HepG2 (cell line): ENCODE measurements around the gene ITGB8. TPM values are rescaled to one million over a fixed set of nuclear protein-coding genes. Genes with fewer than 3 reads are reported as not detected.

Experiments used
- ATAC-seq: fragments of 200-7000 bp; cut with Tn5 transposase; 3 replicates; pipeline ENCODE4 v1.9.1; 2020; ENCODE audit warnings: mild to moderate bottlenecking, moderate library complexity
- BruUV-seq: library from RNA; stranded (reverse); fragments of 400-500 nt; replicated peaks from 2 replicates; lab custom pipeline; 2021; lab: Mats Ljungman, UMichigan
- CTCF ChIA-PET: fragments of 300-600 bp; formaldehyde crosslinking; extraction: SDS; loops from one replicate; lab custom pipeline; 2021; ENCODE audit warnings: low total read pairs, inconsistent platforms, low intra/inter-chr PET ratio; lab: Yijun Ruan, JAX
- POLR2A ChIA-PET: fragments of 350-600 bp; sonication (Branson Sonifier 250); formaldehyde crosslinking; loops from one replicate; lab custom pipeline; 2020; ENCODE audit warnings: antibody characterized with exemption, inconsistent platforms; lab: Yijun Ruan, JAX
- DNase-seq: peaks from one replicate; pipeline ENCODE4 v3.0.0-alpha.2; 2015; ENCODE audit warnings: low spot score
- FAIRE-seq: peaks from 3 replicates; lab custom pipeline; 2011; peaks lifted over from hg19 to GRCh38; lab: Jason Lieb, UNC
- H2AFZ ChIP-seq: one replicate; pipeline ENCODE4 v1.6.1; 2011; ENCODE audit warnings: low read length, inconsistent platforms
- H3K27ac ChIP-seq: fragments of 300-600 bp; 3 replicates; pipeline ENCODE4 v1.8.0; 2011; ENCODE audit warnings: mixed run types, mild to moderate bottlenecking, mixed read lengths, low read length, inconsistent platforms; ENCODE audit not compliant: insufficient read depth; ENCODE audit errors: extremely low read length
- H3K27me3 ChIP-seq, 2 experiments: fragments of 200-600 bp in 1 of 2; 2 replicates in 1 of 2; 3 replicates in 1 of 2; pipeline versions ENCODE4 v1.6.0 to v1.8.0; 2011; ENCODE audit warnings: low read length in 2 of 2, mild to moderate bottlenecking in 2 of 2, moderate library complexity in 2 of 2, inconsistent platforms in 1 of 2; ENCODE audit not compliant: insufficient read depth in 2 of 2, control insufficient read depth in 1 of 2
- H3K36me3 ChIP-seq, 2 experiments: fragments of 200-600 bp in 1 of 2; replicated peaks in 1 of 2; 2 replicates in 1 of 2; 3 replicates in 1 of 2; pipeline versions ENCODE4 v1.5.1 to v1.8.0; 2011; ENCODE audit warnings: low read length in 2 of 2, inconsistent platforms in 1 of 2; ENCODE audit not compliant: insufficient read depth in 2 of 2, control insufficient read depth in 1 of 2
- H3K4me1 ChIP-seq: 2 replicates; pipeline ENCODE4 v1.5.1; 2012; ENCODE audit warnings: low read length, inconsistent platforms; ENCODE audit not compliant: insufficient read depth
- H3K4me2 ChIP-seq: 2 replicates; pipeline ENCODE4 v1.6.0; 2011; ENCODE audit warnings: low read depth, low read length, inconsistent platforms
- H3K4me3 ChIP-seq, 3 experiments: fragments of 200-600 bp in 1 of 3; sonication (generic), shearing (Covaris generic) in 1 of 3; replicated peaks in 1 of 3; 2 replicates each; pipeline ENCODE4 v1.5.1; 2011 to 2016; ENCODE audit warnings: low read length in 3 of 3, inconsistent platforms in 2 of 3, low read depth in 2 of 3, mild to moderate bottlenecking in 2 of 3, control low read depth in 1 of 3, mixed read lengths in 1 of 3; ENCODE audit not compliant: insufficient read depth in 1 of 3
- H3K79me2 ChIP-seq: one replicate; pipeline ENCODE4 v1.6.1; 2011; ENCODE audit warnings: low read length, inconsistent platforms; ENCODE audit not compliant: insufficient read depth
- H3K9ac ChIP-seq: 2 replicates; pipeline ENCODE4 v1.6.0; 2011; ENCODE audit warnings: mild to moderate bottlenecking, low read depth, low read length, inconsistent platforms; ENCODE audit not compliant: insufficient read depth
- H3K9me3 ChIP-seq: 2 replicates; pipeline ENCODE4 v1.5.1; 2012; ENCODE audit warnings: mild to moderate bottlenecking, low read length
- H4K20me1 ChIP-seq: 2 replicates; pipeline ENCODE4 v1.6.0; 2011; ENCODE audit warnings: inconsistent platforms, mild to moderate bottlenecking, low read length, moderate library complexity; ENCODE audit not compliant: insufficient read depth
- CAMTA2 ChIP-seq: sonication (generic); formaldehyde crosslinking; IDR thresholded peaks from 2 replicates; pipeline ENCODE4 v1.4.0; 2020; ENCODE audit warnings: mild to moderate bottlenecking, missing genetic modification reagents, borderline replicate concordance
- CBX5 ChIP-seq: sonication (generic); formaldehyde crosslinking; IDR thresholded peaks from 2 replicates; pipeline ENCODE4 v1.4.0; 2020; ENCODE audit warnings: missing genetic modification reagents, borderline replicate concordance
- ETV6 ChIP-seq: sonication (generic); formaldehyde crosslinking; conservative IDR thresholded peaks from 2 replicates; pipeline ENCODE4 v1.4.0; 2020; ENCODE audit warnings: missing genetic modification reagents
- HOXA5 ChIP-seq: sonication (generic); formaldehyde crosslinking; IDR thresholded peaks from 2 replicates; pipeline ENCODE4 v1.4.0; 2020; ENCODE audit warnings: missing genetic modification reagents
- MTA1 ChIP-seq: sonication (generic); formaldehyde crosslinking; IDR thresholded peaks from 2 replicates; pipeline ENCODE4 v1.4.0; 2020; ENCODE audit warnings: missing genetic modification reagents, mild to moderate bottlenecking, borderline replicate concordance
- PPARG ChIP-seq: conservative IDR thresholded peaks from 2 replicates; pipeline ENCODE4 v1.6.1; 2016; ENCODE audit warnings: missing biosample characterization, missing genetic modification reagents
- RBAK ChIP-seq: sonication (generic); formaldehyde crosslinking; IDR thresholded peaks from 2 replicates; pipeline ENCODE4 v1.5.1; 2020; ENCODE audit warnings: mild to moderate bottlenecking, missing genetic modification reagents
- YEATS4 ChIP-seq: sonication (generic); formaldehyde crosslinking; IDR thresholded peaks from 2 replicates; pipeline ENCODE4 v1.4.0; 2020; ENCODE audit warnings: missing genetic modification reagents, borderline replicate concordance
- ZNF383 ChIP-seq: sonication (generic); formaldehyde crosslinking; IDR thresholded peaks from 2 replicates; pipeline ENCODE4 v1.4.0; 2020; ENCODE audit warnings: missing genetic modification reagents, mild to moderate bottlenecking, borderline replicate concordance
- ZNF563 ChIP-seq: sonication (generic); formaldehyde crosslinking; IDR thresholded peaks from 2 replicates; pipeline ENCODE4 v1.8.0; 2022; ENCODE audit warnings: mild to moderate bottlenecking, moderate library complexity, missing genetic modification reagents
- WGBS: methylation state at CpG from one replicate; pipeline ENCODE4 v1.1.6; 2017; ENCODE audit warnings: low lambda C conversion rate; 5-methylcytosine and 5-hydroxymethylcytosine counted together
- in situ Hi-C: cut with HindIII; loops from 2 replicates; pipeline ENCODE4 v1.10.0; 2017; ENCODE audit warnings: low pct_unique_long_range_greater_than_20kb; ENCODE audit not compliant: extremely low pct_ligation_motif_present
- intact Hi-C: fragments of 100-400 bp; cut with micrococcal nuclease; formaldehyde crosslinking; loops from one replicate; pipeline ENCODE4 v1.10.0; 2022; ENCODE audit not compliant: unreplicated experiment
- polyA plus RNA-seq, 8 experiments: library from polyadenylated mRNA; depleted of rRNA in 3 of 8; stranded (reverse) in 7 of 8; unstranded in 1 of 8; fragments of >200 nt; fragmentation: Illumina TruSeq in 4 of 8; extraction: Trizol in 4 of 8; gene quantifications; 2 replicates each; pipeline versions ENCODE4 v1.2.1 to v1.2.3, GENCODE V29; 2011 to 2016; ENCODE audit warnings: low read depth in 4 of 8, missing spikeins in 1 of 8, mixed read lengths in 1 of 8; ENCODE audit not compliant: insufficient read depth in 1 of 8
- total RNA-seq, 5 experiments: library from RNA; depleted of rRNA; stranded (reverse); fragments of >200 nt; fragmentation: Illumina TruSeq; extraction: Trizol; gene quantifications; 2 replicates each; pipeline ENCODE4 v1.2.3, GENCODE V29; 2016; ENCODE audit warnings: low read depth in 1 of 5

ITGB8 gene
- total and polyA plus RNA-seq, 2 of the 13 experiments (the other 11 are each of a cell fraction or from before 2014, with no cell fraction given): 0.01 TPM; not detected in 1

GRCh38 chr7:20454202-20454601 is 123.5 kb downstream of the ITGB8 start:
- 5% methylated on average over 4 of the region's 4 CpGs for whole genome bisulfite sequencing
- CTCF ChIA-PET: no interaction called here
- no peak for TF ChIP-seq ETV6 (CRISPR knock-in tag)
- TF ChIP-seq, all 625 proteins: peak for 0

GRCh38 chr7:20456701-20457100 is 126.0 kb downstream of the ITGB8 start:
- Histone ChIP-seq H2AFZ (no peak overlapping the region), H4K20me1 (no peaks in the 10 kb centered on the region), H3K36me3 (no peaks in the 10 kb centered on the region), H3K4me2 (no peak overlapping the region), H3K27me3 (no peaks in the 10 kb centered on the region), H3K9ac (no peak overlapping the region), H3K4me3 (no peak overlapping the region), H3K27ac (no peak overlapping the region), H3K79me2 (no peaks in the 10 kb centered on the region), H3K4me1 (no peaks in the 10 kb centered on the region), H3K9me3 (no peaks in the 10 kb centered on the region)
- FAIRE-seq (no peak), DNase-seq (no peak), ATAC-seq (no peak)
- in situ Hi-C loops: no loop called here
- intact Hi-C loops: no loop called here
- BruUV-seq: no TSS peak
- ChIA-PET POLR2A (no interaction called here), CTCF (no interaction called here)
- no peak for TF ChIP-seq YEATS4 (CRISPR knock-in tag)
- TF ChIP-seq ZNF383 (CRISPR knock-in tag): no peak
- TF ChIP-seq PPARG: no peak
- TF ChIP-seq ETV6 (CRISPR knock-in tag): no peak
- TF ChIP-seq RBAK (CRISPR knock-in tag): no peak
- TF ChIP-seq CAMTA2 (CRISPR knock-in tag): no peak
- TF ChIP-seq ZNF563 (CRISPR knock-in tag): no peak
- TF ChIP-seq MTA1: no peak
- no peak for TF ChIP-seq CBX5 (CRISPR knock-in tag)
- TF ChIP-seq HOXA5 (CRISPR knock-in tag): no peak

More at GRCh38 chr7:20454202-20454601, 123.5 kb downstream of the ITGB8 start:
- POLR2A ChIA-PET: no interaction called here
- DNase-seq (no peak), FAIRE-seq (no peak), ATAC-seq (no peak)
- in situ Hi-C loops (no loop called here), intact Hi-C loops (no loop called here)
- H3K27me3 ChIP-seq: no peaks in the 10 kb centered on the region
- H3K36me3 ChIP-seq: no peaks in the 10 kb centered on the region
- H3K27ac ChIP-seq: no peak overlapping the region
- no peaks in the 10 kb centered on the region for H3K79me2 ChIP-seq
- no peak overlapping the region for H3K4me3 ChIP-seq
- BruUV-seq: no TSS peak
- H3K4me1 ChIP-seq: no peaks in the 10 kb centered on the region
- no peak overlapping the region for H2AFZ ChIP-seq
- no peaks in the 10 kb centered on the region for H3K9me3 ChIP-seq
- no peaks in the 10 kb centered on the region for H4K20me1 ChIP-seq
- no peak overlapping the region for H3K4me2 ChIP-seq
- H3K9ac ChIP-seq: no peak overlapping the region
